Ectodermal cell (in vitro differentiated cells): ENCODE results near the gene SPARCL1.
"Not testable (repeated sequence)": the region's sequence is repeated elsewhere in the genome, so short reads cannot be mapped to it uniquely, and the experiment has no call there.

Source experiments
- H3K27ac ChIP-seq: 2 replicates; pipeline ENCODE4 v1.7.0; 2013; ENCODE audit warnings: mild to moderate bottlenecking, low read depth, low read length; ENCODE audit not compliant: insufficient read depth, poor library complexity, severe bottlenecking
- H3K27me3 ChIP-seq: 2 replicates; pipeline ENCODE4 v1.7.0; 2013; ENCODE audit warnings: mild to moderate bottlenecking, low read length; ENCODE audit not compliant: insufficient read depth, control insufficient read depth, poor library complexity, severe bottlenecking
- H3K36me3 ChIP-seq: one replicate; pipeline ENCODE4 v1.7.0; 2013; ENCODE audit warnings: low read length; ENCODE audit not compliant: control insufficient read depth, insufficient read depth
- H3K4me1 ChIP-seq: one replicate; pipeline ENCODE4 v1.7.0; 2013; ENCODE audit warnings: low read length; ENCODE audit not compliant: control insufficient read depth, insufficient read depth
- H3K4me3 ChIP-seq: 2 replicates; pipeline ENCODE4 v1.7.0; 2013; ENCODE audit warnings: low read depth, low read length, control low read depth; ENCODE audit not compliant: insufficient read depth
- H3K9me3 ChIP-seq: 2 replicates; pipeline ENCODE4 v1.7.0; 2013; ENCODE audit warnings: mild to moderate bottlenecking, low read length, moderate library complexity; ENCODE audit not compliant: control insufficient read depth
- WGBS, 2 experiments: methylation state at CpG; one replicate each; pipeline ENCODE4 v1.1.7; 2013; ENCODE audit warnings: missing lambda C conversion rate in 2 of 2; 5-methylcytosine and 5-hydroxymethylcytosine counted together

Gene SPARCL1

GRCh38 chr4:87491436-87491835 is 37.7 kb downstream of the SPARCL1 start:
- Histone ChIP-seq H3K4me1 (no peaks in the 10 kb centered on the region), H3K36me3 (no peaks in the 10 kb centered on the region), H3K27ac (no peak overlapping the region), H3K27me3 (no peaks in the 10 kb centered on the region), H3K9me3 (no peaks in the 10 kb centered on the region), H3K4me3 (no peak overlapping the region)
- WGBS, 2 experiments, result 84 to 92% methylated on average over 2 of the region's 2 CpGs

- Histone ChIP-seq H3K9me3 (no peaks in the 10 kb centered on the region), H3K4me3 (no peak overlapping the region), H3K36me3 (no peaks in the 10 kb centered on the region), H3K4me1 (no peaks in the 10 kb centered on the region), H3K27ac (no peak overlapping the region), H3K27me3 (no peaks in the 10 kb centered on the region)
- WGBS, 2 experiments, result 67 to 90% methylated on average over 1 of the region's 1 CpG
Observed at GRCh38 chr4:87490664-87491369, 38.4 kb downstream of the SPARCL1 start.

GRCh38 chr4:87489678-87490077 is 39.5 kb downstream of the SPARCL1 start:
- Histone ChIP-seq H3K4me3 (no peak overlapping the region), H3K9me3 (no peaks in the 10 kb centered on the region), H3K27me3 (no peaks in the 10 kb centered on the region), H3K36me3 (no peaks in the 10 kb centered on the region), H3K4me1 (no peaks in the 10 kb centered on the region), H3K27ac (no peak overlapping the region)
- 93 to 97% methylated on average over 2 of the region's 2 CpGs for WGBS, 2 experiments

GRCh38 chr4:87488666-87489065 is 40.5 kb downstream of the SPARCL1 start:
- WGBS, 2 experiments, result 63 to 71% methylated on average over 4 of the region's 4 CpGs
- H3K27ac ChIP-seq, H3K9me3 ChIP-seq, H3K4me3 ChIP-seq, H3K27me3 ChIP-seq, H3K4me1 ChIP-seq, H3K36me3 ChIP-seq: not testable (repeated sequence)

GRCh38 chr4:87483247-87483646 is 45.9 kb downstream of the SPARCL1 start:
- not testable (repeated sequence) for H3K4me3 ChIP-seq, H3K36me3 ChIP-seq, H3K27ac ChIP-seq, H3K9me3 ChIP-seq, H3K4me1 ChIP-seq, H3K27me3 ChIP-seq

- Histone ChIP-seq H3K27me3 (no peaks in the 10 kb centered on the region), H3K9me3 (no peaks in the 10 kb centered on the region), H3K4me3 (no peak overlapping the region), H3K27ac (no peak overlapping the region), H3K4me1 (no peaks in the 10 kb centered on the region), H3K36me3 (no peaks in the 10 kb centered on the region)
Observed at GRCh38 chr4:87481377-87481776, 47.8 kb downstream of the SPARCL1 start.

- Histone ChIP-seq H3K36me3 (no peaks in the 10 kb centered on the region), H3K4me1 (no peaks in the 10 kb centered on the region), H3K9me3 (no peaks in the 10 kb centered on the region), H3K4me3 (no peak overlapping the region), H3K27ac (no peak overlapping the region), H3K27me3 (no peaks in the 10 kb centered on the region)
- 41 to 60% methylated on average over 1 of the region's 1 CpG for WGBS, 2 experiments
Observed at GRCh38 chr4:87478732-87479250, 50.4 kb downstream of the SPARCL1 start.

- Histone ChIP-seq H3K4me1 (no peaks in the 10 kb centered on the region), H3K36me3 (no peaks in the 10 kb centered on the region), H3K9me3 (no peaks in the 10 kb centered on the region), H3K27ac (no peak overlapping the region), H3K4me3 (no peak overlapping the region), H3K27me3 (no peaks in the 10 kb centered on the region)
- WGBS, 2 experiments, result 83 to 92% methylated on average over 2 to 3 of the region's 3 CpGs
Observed at GRCh38 chr4:87476934-87477333, 52.2 kb downstream of the SPARCL1 start.

GRCh38 chr4:87469390-87469789 is 59.8 kb downstream of the SPARCL1 start:
- no peaks in the 10 kb centered on the region for H3K27me3 ChIP-seq
- 95% methylated on average over 6 of the region's 6 CpGs for WGBS, 2 experiments
- H3K27ac ChIP-seq, result no peak overlapping the region
- no peaks in the 10 kb centered on the region for H3K36me3 ChIP-seq
- H3K9me3 ChIP-seq, result no peaks in the 10 kb centered on the region
- H3K4me3 ChIP-seq, result no peak overlapping the region
- H3K4me1 ChIP-seq, result no peaks in the 10 kb centered on the region

- Histone ChIP-seq H3K27ac (no peak overlapping the region), H3K4me3 (no peak overlapping the region), H3K4me1 (no peaks in the 10 kb centered on the region), H3K9me3 (no peaks in the 10 kb centered on the region), H3K36me3 (no peaks in the 10 kb centered on the region), H3K27me3 (no peaks in the 10 kb centered on the region)
- WGBS, 2 experiments, result 59 to 65% methylated on average over 7 of the region's 7 CpGs
Observed at GRCh38 chr4:87465739-87466366, 63.3 kb downstream of the SPARCL1 start.
